ENCODE results near the gene SLC25A5. TPM values are rescaled to one million over a fixed set of nuclear protein-coding genes. Genes with fewer than 3 reads are reported as not detected.

The SLC25A5 gene
- total RNA-seq, 1 experiment from 2014 or later = 454 TPM

DNA sequence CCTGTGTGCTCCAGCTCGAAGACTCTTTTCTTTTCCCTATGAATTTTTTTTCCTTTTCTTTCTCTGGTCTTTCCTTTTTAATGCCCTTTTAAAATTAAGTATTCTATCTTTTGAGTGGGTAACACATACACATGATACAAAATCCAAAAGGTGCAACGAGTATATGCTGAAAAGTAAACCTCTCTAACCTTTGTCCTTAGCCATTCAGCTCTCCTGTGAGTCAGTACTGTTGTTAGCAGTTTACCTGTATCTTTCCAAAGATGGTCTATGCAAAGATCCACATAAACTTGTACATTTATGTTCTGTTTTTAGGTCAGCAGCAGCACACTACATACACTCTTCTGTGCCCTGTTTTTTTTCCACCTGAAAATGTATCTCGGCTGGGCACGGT, 40.5 kb upstream of the SLC25A5 start:
- Histone ChIP-seq H4K91ac (ENCODE audit: insufficient read length, low read depth, low read length) (no peak overlapping the region), H3K4me1 (ENCODE audit: insufficient read depth, low read length) (no peaks in the 10 kb centered on the region), H3K23me2 (ENCODE audit: insufficient read length, low read depth, low read length, poor library complexity, severe bottlenecking) (no peaks in the 10 kb centered on the region), H4K8ac (replicated peaks; ENCODE audit: insufficient read length, low read depth, low read length) (no peak overlapping the region), H3K14ac (ENCODE audit: insufficient read depth, low read length) (no peak overlapping the region), H3K23ac (ENCODE audit: insufficient read length, low read depth, low read length) (no peak overlapping the region), H2AFZ (ENCODE audit: low read length) (no peak overlapping the region), H3K56ac (ENCODE audit: insufficient read length, low read depth, low read length) (no peak overlapping the region), H2BK20ac (ENCODE audit: low read depth, low read length, poor library complexity, severe bottlenecking) (no peak overlapping the region), H3K27ac (ENCODE audit: insufficient read length, low read depth, low read length) (no peak overlapping the region), H4K20me1 (ENCODE audit: control insufficient read depth, insufficient read depth, insufficient read length) (no peaks in the 10 kb centered on the region), H2BK5ac (ENCODE audit: insufficient read length, low read length) (no peak overlapping the region), H3K79me2 (ENCODE audit: insufficient read depth, low read length) (no peaks in the 10 kb centered on the region), H2AK5ac (ENCODE audit: insufficient read length, low read length) (no peak overlapping the region), H2BK12ac (ENCODE audit: insufficient read length, low read depth, low read length) (no peak overlapping the region), H2BK15ac (ENCODE audit: low read depth, low read length) (no peak overlapping the region), H3K9me3 (ENCODE audit: control insufficient read depth, low read depth, low read length) (peaks cover 6% of the 10 kb centered on the region), H3K27me3 (ENCODE audit: insufficient read depth, low read length) (no peaks in the 10 kb centered on the region), H3K18ac (ENCODE audit: insufficient read length, low read depth, low read length) (no peak overlapping the region), H3T11ph (ENCODE audit: low read length) (no peak overlapping the region), H3K4me2 (ENCODE audit: insufficient read depth, insufficient read length, low read length) (no peak overlapping the region), H4K5ac (ENCODE audit: insufficient read length, low read depth, low read length) (no peak overlapping the region), H3K4ac (ENCODE audit: low read depth, low read length) (no peak overlapping the region), H3K9ac (ENCODE audit: extremely low read depth, insufficient read length, low read length) (no peak overlapping the region), H3K79me1 (ENCODE audit: insufficient read depth, low read depth, low read length, poor library complexity, severe bottlenecking) (no peaks in the 10 kb centered on the region), H2BK120ac (ENCODE audit: low read depth, low read length, poor library complexity, severe bottlenecking) (no peak overlapping the region)
- Mint-ChIP-seq H3K9me3 (peaks cover 63 to 70% of the 10 kb centered on the region in 2 experiments), H3K27ac (no peak overlapping the region), H3K36me3 (ENCODE audit: insufficient read depth in 1 of 3, low read depth in 3 of 3) (peaks cover 4 to 14% (median 4%) of the 10 kb centered on the region in 3 experiments; a peak in 6 of 7 replicates), H3K4me3 (no peak overlapping the region), H3K4me1 (peaks cover 6 to 11% of the 10 kb centered on the region in 2 experiments), H3K27me3 (ENCODE audit: low read depth) (no peaks in the 10 kb centered on the region)
- WGBS (ENCODE audit: extremely low coverage, insufficient read length, low lambda C conversion rate) = no CpG with 5 or more reads among the region's 4 CpGs
- no peak for DNase-seq
- TF ChIP-seq, protein P1, sequence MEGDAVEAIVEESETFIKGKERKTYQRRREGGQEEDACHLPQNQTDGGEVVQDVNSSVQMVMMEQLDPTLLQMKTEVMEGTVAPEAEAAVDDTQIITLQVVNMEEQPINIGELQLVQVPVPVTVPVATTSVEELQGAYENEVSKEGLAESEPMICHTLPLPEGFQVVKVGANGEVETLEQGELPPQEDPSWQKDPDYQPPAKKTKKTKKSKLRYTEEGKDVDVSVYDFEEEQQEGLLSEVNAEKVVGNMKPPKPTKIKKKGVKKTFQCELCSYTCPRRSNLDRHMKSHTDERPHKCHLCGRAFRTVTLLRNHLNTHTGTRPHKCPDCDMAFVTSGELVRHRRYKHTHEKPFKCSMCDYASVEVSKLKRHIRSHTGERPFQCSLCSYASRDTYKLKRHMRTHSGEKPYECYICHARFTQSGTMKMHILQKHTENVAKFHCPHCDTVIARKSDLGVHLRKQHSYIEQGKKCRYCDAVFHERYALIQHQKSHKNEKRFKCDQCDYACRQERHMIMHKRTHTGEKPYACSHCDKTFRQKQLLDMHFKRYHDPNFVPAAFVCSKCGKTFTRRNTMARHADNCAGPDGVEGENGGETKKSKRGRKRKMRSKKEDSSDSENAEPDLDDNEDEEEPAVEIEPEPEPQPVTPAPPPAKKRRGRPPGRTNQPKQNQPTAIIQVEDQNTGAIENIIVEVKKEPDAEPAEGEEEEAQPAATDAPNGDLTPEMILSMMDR (conservative IDR thresholded peaks at IDR 0.05) = no peak
